Endometrial microvascular endothelial cells (primary cell): ENCODE results near the gene CAPZA3. TPM values are rescaled to one million over a fixed set of nuclear protein-coding genes. Genes with fewer than 3 reads are reported as not detected.
"Not testable (repeated sequence)": the region's sequence is repeated elsewhere in the genome, so short reads cannot be mapped to it uniquely, and the experiment has no call there.

Experiments
- in situ Hi-C: cut with HindIII; loops from 2 replicates; pipeline ENCODE4 v1.10.0; 2017; ENCODE audit warnings: low sequenced_read_pairs, low pct_unique_long_range_greater_than_20kb; ENCODE audit errors: inconsistent ontology term
- total RNA-seq: library from RNA; depleted of rRNA; stranded (reverse); fragments of >200 nt; gene quantifications from one replicate; pipeline ENCODE4 v1.2.3, GENCODE V29; 2015; ENCODE audit errors: inconsistent ontology term

CAPZA3 gene, protein sequence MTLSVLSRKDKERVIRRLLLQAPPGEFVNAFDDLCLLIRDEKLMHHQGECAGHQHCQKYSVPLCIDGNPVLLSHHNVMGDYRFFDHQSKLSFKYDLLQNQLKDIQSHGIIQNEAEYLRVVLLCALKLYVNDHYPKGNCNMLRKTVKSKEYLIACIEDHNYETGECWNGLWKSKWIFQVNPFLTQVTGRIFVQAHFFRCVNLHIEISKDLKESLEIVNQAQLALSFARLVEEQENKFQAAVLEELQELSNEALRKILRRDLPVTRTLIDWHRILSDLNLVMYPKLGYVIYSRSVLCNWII
- total RNA-seq: not detected

DNA sequence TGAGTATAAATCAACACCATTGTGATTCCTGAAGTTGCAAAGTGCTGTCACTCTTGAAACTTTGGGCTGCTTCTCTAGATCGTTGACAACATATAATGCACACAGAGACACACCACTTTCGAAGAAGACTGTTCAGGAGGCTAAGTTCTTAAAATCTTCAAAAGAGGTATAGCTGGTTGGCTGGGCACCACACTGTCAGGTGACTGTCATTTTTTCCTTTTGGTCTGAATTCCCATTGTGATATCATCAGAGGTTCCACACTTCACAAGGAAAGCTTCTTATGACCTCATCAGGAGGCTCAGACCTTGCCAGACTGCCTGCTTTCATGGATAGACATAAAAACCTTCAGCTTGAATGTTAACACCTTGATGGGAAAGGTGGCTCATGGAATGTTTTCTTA lies at the start of gene CAPZA3, which contains the start of gene PLCZ1:
CAPZA3 (plus strand) TSS at position 301 of the 400 bp plus-strand sequence. CDS start 150 bp downstream, outside the sequence.
PLCZ1 (minus strand) TSS at position 194 of the 400 bp plus-strand sequence. CDS start 641 bp downstream, outside the sequence.
- in situ Hi-C loops: no loop called here

DNA sequence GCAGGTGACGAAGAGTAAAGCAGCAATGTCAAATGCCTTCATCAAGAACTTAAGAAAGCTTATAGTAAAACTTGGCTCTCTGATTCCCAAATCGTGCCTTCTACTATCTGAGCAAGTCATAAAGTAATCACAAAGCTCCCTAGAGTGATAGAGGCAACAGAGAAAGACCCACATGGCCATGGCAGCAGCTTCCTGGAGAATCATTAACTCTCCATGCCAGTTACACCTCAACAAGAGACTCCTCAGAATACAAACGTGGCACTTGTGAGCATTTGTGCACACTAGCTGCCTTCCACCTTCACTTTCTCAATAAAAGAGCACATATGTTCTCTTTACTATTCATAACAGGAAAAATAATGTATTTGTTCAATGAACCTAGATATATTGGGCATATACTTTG lies 48.1 kb upstream of the CAPZA3 start:
- in situ Hi-C loops: no loop called here

DNA sequence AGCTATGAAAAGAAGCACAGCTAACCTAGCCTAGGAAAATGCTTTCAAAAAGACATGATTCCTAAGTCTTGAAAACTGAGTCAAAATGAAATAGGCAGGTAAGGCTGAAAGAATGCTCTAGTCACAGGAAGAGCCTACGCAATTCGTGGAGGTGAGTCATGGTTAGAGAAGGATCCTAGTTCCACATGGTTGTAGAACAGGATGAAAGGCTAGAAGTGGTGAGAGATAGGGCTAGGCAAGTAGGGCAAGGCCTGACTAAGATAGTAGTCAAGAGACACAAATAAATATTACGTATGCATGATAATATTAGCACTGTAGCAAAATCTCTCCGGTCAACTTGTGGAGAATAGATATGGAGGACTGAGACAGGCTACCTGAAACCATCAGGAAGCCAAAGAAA lies 47.3 kb upstream of the CAPZA3 start:
- in situ Hi-C loops: no loop called here

DNA sequence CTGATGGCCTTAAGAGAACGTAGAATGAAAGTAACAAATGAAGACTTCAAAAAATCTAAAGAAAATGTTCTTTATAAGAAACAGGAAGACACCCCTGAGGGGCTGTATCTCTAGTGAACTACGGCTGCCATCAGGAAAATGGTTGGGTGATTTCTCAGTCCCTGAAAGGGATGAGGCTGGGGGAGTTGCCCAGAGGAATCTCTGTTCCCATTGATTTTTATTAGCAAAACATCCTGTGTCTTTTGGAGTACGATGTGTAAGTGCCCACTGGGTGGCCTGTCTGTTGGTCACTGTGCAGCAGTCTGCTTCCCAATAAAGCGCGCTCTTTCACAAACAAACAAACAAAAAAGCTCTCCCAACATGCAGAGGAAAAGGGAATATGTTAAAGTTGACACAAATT lies 43.9 kb upstream of the CAPZA3 start:
- in situ Hi-C loops: not testable (repeated sequence)

DNA sequence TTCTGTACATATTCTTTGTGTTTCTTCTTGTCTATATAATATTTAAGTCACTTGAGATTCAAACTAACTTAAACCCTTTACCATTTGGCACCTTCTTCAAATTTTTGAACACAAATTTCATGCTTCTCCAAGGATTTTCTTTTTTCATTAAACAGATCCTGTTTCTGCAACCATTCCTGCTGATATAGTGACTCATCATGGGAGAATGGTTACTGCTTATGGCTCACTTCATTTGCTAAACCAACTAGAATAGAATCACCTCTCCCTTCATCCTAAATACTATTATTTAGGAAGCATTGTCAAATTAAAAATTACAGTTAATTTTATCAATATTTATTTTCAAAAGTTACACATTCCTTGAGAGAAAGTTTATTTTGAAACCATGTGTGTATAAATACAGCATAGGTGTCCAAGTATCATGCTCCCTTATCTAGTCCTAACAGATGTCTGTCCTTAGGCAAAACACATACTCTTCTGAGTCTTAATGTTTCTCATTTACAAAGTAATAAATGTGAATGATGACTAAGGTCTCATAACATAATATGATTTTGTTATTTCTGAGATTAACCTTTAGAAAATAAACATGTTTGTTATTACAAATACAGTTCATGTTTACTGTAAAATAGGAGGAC lies 40.8 kb upstream of the CAPZA3 start:
- in situ Hi-C loops: no loop called here

DNA sequence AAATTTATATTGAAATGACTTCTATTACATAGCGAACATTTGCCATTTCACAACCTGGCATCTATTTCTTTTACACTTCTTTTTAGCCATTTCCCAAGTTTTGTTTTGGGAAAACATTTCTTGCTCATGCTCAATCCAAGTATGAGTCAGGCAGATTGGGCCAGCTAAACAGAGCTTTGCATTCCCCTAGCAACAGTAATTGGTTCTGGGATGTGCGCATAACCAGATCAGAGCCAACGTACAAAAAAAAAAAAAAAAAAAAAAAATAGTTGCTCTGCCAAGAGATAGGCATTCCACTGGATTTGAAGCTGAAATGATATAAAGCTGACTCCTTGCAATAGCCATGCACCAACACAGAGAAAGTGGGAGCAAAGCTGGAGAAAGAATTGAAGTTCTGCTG lies 37.6 kb upstream of the CAPZA3 start:
- in situ Hi-C loops: no loop called here

DNA sequence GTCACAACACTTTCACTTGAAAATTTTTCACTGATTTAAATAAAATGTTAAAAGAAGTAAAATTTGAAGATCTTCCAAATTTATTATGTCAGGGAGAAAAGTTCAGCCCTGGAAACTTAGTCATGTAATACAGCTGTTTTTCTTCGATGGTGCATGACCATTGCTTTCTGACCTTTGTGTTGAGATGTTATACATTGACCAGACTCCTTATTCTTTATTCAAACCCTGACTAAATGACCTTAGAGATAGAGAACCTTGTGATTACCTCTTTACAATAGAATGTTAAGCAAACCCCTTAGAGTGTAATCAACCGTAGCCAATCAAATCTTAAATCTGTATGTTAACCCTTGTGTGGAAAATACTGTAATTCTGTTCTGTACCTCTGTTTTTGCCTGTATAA lies 34.6 kb upstream of the CAPZA3 start:
- in situ Hi-C loops: no loop called here

DNA sequence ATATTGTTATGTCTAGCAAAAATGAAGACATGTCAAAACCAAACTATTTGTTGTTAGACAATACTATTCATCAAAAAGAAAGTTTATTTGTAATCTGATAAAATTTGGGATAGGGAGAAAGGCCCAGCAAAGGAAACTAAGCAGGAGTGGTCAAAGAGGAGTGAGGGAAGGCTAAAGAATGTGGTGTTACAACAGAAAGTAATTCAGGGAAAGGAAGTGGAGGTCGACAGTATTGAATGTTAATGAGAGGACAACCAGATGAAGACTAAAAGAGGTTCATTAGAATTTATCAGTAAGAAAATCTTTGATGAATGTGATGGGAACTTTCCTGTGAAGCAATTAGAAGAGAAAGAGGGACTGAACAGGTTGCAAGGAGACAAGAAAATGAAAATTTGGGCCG lies 34.0 kb upstream of the CAPZA3 start:
- in situ Hi-C loops: no loop called here

DNA sequence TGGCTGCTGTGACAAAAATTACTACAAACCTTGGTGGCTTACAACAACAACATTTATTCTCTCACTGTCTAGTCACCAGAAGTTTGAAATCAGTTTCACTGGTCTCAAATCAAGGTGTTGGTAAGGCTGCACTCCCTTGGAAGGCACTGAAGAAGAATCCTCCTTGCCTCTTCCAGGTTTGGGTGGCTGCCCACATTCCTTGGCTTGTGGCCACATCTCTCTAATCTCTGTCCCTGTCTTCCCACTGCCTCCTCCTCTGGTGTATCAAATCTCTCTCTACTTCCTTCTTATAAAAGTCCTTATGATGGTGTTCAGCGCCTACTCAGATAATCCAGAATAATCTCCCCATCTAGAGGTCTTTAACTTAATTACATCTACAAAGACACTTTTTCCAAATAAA lies 31.1 kb upstream of the CAPZA3 start:
- in situ Hi-C loops: no loop called here

DNA sequence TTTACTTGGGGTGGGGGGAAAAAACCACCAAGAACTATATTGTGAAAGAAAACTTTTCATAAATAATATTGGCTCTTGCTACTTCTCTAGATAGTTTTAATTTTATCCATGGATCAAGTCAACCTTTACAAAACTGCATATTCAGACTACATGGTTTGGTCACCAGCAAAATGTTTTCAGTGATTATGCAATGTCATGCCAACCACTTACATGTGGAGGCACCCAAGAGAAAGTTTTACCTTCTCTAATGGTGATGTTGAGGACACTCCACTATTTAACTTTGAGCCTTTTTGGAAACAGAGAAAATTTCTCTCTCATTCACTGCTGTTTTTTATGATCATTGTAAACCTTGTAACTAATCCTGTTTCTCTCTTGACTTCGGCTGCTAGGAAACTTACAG lies 21.7 kb upstream of the CAPZA3 start:
- in situ Hi-C loops: no loop called here

DNA sequence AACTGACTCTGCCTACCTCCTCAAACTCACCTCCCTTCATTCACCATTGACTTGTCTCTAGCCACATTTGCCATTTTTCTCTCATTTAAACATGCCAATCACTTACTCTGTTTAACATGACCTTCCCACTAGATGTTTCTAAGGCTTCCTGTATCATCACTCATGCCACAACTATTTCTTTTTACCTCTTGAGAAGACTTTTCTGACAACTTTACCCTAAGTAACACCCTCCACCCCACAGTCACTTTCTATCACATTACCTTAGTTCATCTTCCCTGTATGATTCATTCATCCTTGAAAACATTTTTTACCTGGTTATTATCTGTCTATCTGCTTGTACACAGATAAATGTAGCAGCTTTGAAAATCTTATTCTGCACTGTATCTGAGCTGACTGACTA lies 19.5 kb upstream of the CAPZA3 start:
- in situ Hi-C loops: no loop called here

DNA sequence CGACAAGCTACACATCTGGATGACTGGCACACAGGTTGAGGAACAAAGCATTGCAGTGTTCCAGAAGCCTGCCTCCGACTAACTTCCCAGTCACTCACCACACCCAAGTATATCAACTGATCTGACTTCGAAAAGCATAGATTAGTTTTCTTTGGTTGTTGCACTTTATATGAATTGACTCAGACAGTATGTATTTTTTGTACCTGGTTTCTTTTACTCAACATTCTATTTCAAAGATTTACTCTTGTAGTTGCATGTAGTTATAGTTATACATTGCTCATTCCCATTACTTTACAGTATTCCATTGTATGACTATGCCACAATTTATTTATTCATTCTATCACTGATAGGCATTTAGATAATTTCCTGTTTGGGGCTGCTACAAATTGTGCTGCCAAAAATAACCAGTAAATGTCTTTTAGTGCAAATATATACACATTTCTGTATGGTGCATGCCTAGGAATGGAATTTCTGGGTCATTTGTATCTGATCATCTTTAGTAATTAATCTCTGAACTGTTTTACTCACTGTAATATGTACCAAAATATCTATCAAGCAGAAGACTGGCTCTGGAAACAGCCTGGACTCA lies 17.9 kb upstream of the CAPZA3 start:
- in situ Hi-C loops: no loop called here

DNA sequence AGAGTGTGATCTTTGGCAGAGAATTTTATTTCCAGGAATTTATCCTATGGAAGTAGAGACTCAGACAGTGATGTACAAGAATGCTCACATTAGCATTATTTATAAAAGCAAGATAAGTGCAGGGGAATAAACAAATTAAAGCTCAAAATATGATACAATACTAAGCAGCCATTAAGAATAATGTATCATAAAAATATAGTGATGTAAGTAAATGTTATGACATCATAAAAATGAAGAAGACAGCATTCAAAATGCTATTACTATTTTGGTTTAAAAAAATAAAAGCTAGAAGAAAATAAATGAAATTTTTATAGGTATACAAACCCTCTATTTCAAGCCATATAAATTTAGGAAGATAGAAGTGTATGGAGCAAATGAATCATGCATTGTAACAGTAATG lies 17.2 kb upstream of the CAPZA3 start:
- in situ Hi-C loops: no loop called here

DNA sequence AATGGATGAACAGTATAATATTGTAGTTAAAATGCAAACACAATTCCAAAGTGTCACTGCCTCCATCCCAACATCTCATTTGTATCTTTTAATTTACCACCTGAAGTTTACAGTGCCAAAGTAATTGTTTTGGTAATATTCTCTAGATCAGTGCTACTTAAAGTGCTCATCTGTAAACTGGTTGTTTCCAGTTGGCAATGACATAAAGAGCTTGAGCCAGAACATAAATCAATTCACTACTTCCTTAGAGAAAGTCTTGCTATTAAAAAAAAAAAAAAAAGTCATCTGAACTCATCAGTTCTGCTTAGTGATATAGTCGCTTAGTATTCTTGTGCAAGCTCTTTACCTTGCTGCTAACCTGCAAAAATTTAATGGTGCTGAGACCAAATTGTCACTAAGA lies 16.5 kb upstream of the CAPZA3 start:
- in situ Hi-C loops: no loop called here

DNA sequence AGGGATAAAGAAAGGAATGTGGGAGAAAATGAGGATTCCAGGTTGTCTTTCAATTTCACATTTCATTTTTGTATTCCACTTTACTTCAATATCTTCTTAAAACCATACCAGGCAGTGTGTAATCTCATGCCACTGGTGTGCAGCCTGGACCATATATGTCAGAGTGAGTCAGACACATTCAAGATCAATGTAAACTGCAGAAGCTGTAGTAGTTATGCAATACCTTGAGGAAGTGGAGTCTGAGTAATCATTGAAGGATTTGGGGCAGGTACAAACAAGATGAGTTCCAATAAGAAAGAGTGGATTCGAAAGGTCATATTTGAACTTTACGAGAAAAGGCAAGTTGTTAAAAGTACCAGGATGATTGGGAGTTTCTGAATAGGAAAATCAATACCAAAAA lies 14.2 kb upstream of the CAPZA3 start:
- in situ Hi-C loops: no loop called here

DNA sequence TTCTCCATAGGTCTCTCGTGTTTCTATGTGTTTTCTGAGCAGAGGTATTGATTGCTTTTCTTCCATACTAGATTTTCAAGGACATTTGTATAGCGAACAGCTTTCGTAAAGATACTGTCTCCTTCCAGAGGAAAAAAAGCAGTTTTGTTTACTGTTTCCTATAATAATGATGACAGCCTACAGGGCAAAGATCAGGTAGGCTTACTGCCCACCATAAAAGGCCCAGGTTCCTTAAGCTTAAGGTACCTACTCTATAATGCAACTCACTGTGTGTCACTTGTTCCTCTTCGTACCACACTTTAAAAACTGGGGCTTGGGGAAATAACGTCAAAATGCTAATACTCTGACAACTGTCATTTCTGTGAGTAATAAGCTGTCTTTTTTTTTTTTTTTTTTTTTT lies 6.8 kb upstream of the CAPZA3 start:
- in situ Hi-C loops: no loop called here

DNA sequence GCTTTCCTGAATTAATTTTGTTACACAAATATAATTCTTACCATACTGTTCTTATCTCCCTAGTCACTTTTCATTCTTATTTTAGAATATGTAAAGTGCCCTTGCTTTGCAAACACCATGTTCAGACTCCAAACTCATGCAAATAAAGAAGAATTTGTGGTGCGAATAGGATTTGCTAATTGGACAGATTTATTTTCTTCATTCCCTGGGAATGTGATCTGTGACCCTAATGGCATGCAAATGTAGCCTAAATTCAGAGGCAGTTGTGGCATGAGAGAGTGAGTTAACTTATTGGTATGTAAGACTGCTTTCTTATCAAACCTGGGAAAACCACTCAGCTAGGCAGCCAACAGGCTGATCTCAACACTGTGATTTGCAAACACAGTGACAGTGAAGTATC lies 10.0 kb downstream of the CAPZA3 start:
- in situ Hi-C loops: no loop called here

DNA sequence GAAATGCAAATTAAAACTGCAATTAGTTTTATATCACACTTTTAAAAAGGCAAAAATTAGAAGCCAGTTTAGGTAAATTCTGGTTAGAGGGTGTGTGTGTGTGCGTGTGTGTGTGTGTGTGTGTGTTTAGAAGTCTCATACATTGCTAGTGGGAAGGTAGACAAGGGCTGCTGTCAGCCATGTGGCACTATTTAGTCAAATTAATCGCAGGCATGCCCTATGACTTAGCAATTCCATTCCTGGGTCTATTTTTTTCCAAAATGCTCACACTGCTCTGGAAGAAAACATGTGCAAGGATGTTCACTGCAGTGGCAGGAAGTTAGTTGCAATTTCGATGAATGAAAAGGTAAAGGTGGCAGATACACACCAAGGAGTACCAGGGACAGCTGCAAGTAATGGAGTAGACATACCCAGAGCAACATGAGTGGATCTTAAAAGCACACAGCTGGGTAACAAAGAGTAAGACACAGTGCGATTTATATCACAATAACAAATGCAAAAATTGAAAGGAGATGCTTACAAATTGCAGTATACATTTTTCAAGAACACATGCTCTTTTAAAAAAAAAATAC lies 11.6 kb downstream of the CAPZA3 start:
- in situ Hi-C loops: no loop called here

DNA sequence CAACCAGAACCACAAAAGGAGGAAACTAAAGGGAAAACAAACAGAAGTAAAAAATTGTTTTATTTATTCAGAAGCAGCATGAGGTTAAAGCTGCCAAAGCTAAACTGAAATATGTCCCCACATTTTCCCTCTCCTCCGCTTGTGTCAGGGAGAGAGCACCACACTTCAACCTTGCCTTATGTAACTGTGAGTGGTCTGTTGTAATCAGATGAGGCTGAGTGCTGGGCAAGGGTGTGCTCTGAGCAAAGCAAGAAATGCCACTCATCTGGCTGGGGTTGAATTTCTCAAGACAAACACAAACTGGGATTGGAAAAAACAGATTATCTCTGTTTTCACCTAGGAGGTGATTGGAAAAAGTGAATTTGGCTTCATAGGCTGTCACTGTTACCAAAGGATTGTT lies 12.2 kb downstream of the CAPZA3 start:
- in situ Hi-C loops: no loop called here

DNA sequence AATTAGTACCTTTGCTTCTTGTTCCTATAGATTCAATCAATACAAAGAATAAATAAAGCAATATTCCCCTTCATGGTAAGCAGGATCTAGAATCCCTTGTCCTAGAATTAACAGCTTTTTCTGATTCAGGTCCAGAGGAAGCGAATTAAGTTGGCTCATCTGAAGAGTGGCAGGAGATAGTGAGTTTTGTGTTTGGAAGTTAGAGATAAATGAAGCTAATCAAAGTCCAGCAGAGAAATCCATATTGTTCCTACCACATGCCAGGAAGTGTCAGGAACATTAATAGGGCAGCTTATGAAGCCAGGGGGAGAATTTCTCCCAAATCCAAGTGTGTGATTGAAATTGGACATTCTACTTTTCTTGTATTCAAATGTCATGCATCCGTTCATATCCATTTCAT lies 13.9 kb downstream of the CAPZA3 start:
- in situ Hi-C loops: no loop called here
